ENCODE data around the gene OR4B1. TPM values are rescaled to one million over a fixed set of nuclear protein-coding genes. Genes with fewer than 3 reads are reported as not detected.

OR4B1 gene
- total RNA-seq, 2 experiments from 2014 or later = not detected

- H3K27ac ChIP-seq (ENCODE audit: low read depth, low read length, poor library complexity, severe bottlenecking) = no peak overlapping the region
- H2AFZ ChIP-seq (ENCODE audit: low read length) = no peak overlapping the region
- H3K4me3 ChIP-seq (ENCODE audit: low read depth, low read length, poor library complexity, severe bottlenecking) = no peak overlapping the region
- ChIA-PET CTCF (ENCODE audit: unreplicated experiment) (no interaction called here), POLR2A (no interaction called here)
- no peaks in the 10 kb centered on the region for H3K9me2 ChIP-seq (ENCODE audit: insufficient read depth, low read length)
- no TSS peak for BruUV-seq (replicated peaks)
- intact Hi-C loops (cut with micrococcal nuclease; ENCODE audit: unreplicated experiment) = loop anchor here (10.0 kb wide), 1 partner anchor 127 kb away; the partner anchor contains the start of gene OR4S1
- DNase-seq (ENCODE audit: low spot score) = no peak
- no peaks in the 10 kb centered on the region for H3K4me1 ChIP-seq (ENCODE audit: insufficient read depth, low read length, poor library complexity, severe bottlenecking)
- no peaks in the 10 kb centered on the region for H3K9me3 ChIP-seq (ENCODE audit: low read length)
- H3K4me2 ChIP-seq (ENCODE audit: low read length) = no peak overlapping the region
- H4K20me1 ChIP-seq (ENCODE audit: insufficient read depth, low read length) = no peaks in the 10 kb centered on the region
- no peaks in the 10 kb centered on the region for H3K79me2 ChIP-seq (ENCODE audit: insufficient read depth, low read depth, low read length)
- no peaks in the 10 kb centered on the region for H3K36me3 ChIP-seq (ENCODE audit: insufficient read depth, low read length)
- no peak for TF ChIP-seq CTCF (conservative IDR thresholded peaks at IDR 0.05; ENCODE audit: low read length)
- no peak for TF ChIP-seq EZH2phosphoT487 (IDR thresholded peaks at IDR 0.05; ENCODE audit: borderline replicate concordance, low read depth, low read length)
These were observed 38.9 kb upstream of the OR4B1 start for GRCh38 chr11:48177661-48178060.

- Histone ChIP-seq H2AFZ (ENCODE audit: low read length) (no peak overlapping the region), H3K9me2 (ENCODE audit: insufficient read depth, low read length) (no peaks in the 10 kb centered on the region), H3K36me3 (ENCODE audit: insufficient read depth, low read length) (no peaks in the 10 kb centered on the region), H3K4me3 (ENCODE audit: low read depth, low read length, poor library complexity, severe bottlenecking) (no peak overlapping the region), H4K20me1 (ENCODE audit: insufficient read depth, low read length) (no peaks in the 10 kb centered on the region), H3K79me2 (ENCODE audit: insufficient read depth, low read depth, low read length) (no peaks in the 10 kb centered on the region), H3K4me2 (ENCODE audit: low read length) (no peak overlapping the region), H3K9me3 (ENCODE audit: low read length) (no peaks in the 10 kb centered on the region), H3K4me1 (ENCODE audit: insufficient read depth, low read length, poor library complexity, severe bottlenecking) (no peaks in the 10 kb centered on the region), H3K27ac (ENCODE audit: low read depth, low read length, poor library complexity, severe bottlenecking) (no peak overlapping the region)
- BruUV-seq (replicated peaks) = no TSS peak
- intact Hi-C loops (cut with micrococcal nuclease; ENCODE audit: unreplicated experiment) = no loop called here
- TF ChIP-seq EZH2phosphoT487 (IDR thresholded peaks at IDR 0.05; ENCODE audit: borderline replicate concordance, low read depth, low read length) (no peak), CTCF (conservative IDR thresholded peaks at IDR 0.05; ENCODE audit: low read length) (no peak)
- CTCF ChIA-PET (ENCODE audit: unreplicated experiment) = no interaction called here
- POLR2A ChIA-PET = interaction anchor here (0.6 kb wide), 1 partner anchor 15 kb away, joined by 3 read pairs; no protein-coding TSS in a partner anchor
- no peak for DNase-seq (ENCODE audit: low spot score)
These were observed 36.0 kb upstream of the OR4B1 start for GRCh38 chr11:48180627-48181026.

GRCh38 chr11:48182860-48183526 is 33.6 kb upstream of the OR4B1 start:
- Histone ChIP-seq H3K79me2 (ENCODE audit: insufficient read depth, low read depth, low read length) (no peaks in the 10 kb centered on the region), H3K9me3 (ENCODE audit: low read length) (no peaks in the 10 kb centered on the region), H3K4me3 (ENCODE audit: low read depth, low read length, poor library complexity, severe bottlenecking) (no peak overlapping the region), H4K20me1 (ENCODE audit: insufficient read depth, low read length) (no peaks in the 10 kb centered on the region), H3K4me2 (ENCODE audit: low read length) (no peak overlapping the region), H3K36me3 (ENCODE audit: insufficient read depth, low read length) (no peaks in the 10 kb centered on the region), H2AFZ (ENCODE audit: low read length) (no peak overlapping the region), H3K9me2 (ENCODE audit: insufficient read depth, low read length) (no peaks in the 10 kb centered on the region), H3K4me1 (ENCODE audit: insufficient read depth, low read length, poor library complexity, severe bottlenecking) (no peaks in the 10 kb centered on the region), H3K27ac (ENCODE audit: low read depth, low read length, poor library complexity, severe bottlenecking) (no peak overlapping the region)
- ChIA-PET POLR2A (interaction anchor here (0.5 kb wide), 1 partner anchor 245 kb away, joined by 3 read pairs; no protein-coding TSS in a partner anchor), CTCF (ENCODE audit: unreplicated experiment) (interaction anchor here (0.5 kb wide), 1 partner anchor 743 kb away, joined by 3 read pairs; no protein-coding TSS in a partner anchor)
- TF ChIP-seq EZH2phosphoT487 (IDR thresholded peaks at IDR 0.05; ENCODE audit: borderline replicate concordance, low read depth, low read length) (no peak), CTCF (conservative IDR thresholded peaks at IDR 0.05; ENCODE audit: low read length) (no peak)
- DNase-seq (ENCODE audit: low spot score) = no peak
- BruUV-seq (replicated peaks) = no TSS peak
- intact Hi-C loops (cut with micrococcal nuclease; ENCODE audit: unreplicated experiment) = no loop called here
